ENCODE data around the gene KCNMA1.

DNA sequence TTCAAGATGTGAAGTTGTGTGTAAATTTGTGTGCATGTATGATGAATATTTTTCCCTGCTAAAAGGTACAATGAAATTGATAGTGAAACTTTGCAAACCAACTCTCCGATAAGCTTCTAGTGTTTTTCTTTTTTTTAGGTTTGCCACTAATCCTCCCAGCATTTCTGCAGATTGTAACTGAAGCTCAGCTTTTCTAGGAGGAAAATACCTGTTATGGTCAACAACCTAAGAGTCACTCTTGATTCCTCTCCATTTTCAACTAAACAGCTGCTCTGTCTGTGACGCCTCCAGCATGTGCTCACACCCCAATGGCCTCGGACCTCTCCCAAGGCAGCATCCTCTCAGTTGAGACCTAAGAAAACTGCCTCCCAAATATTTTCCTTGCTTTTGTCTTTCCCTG is 406.2 kb downstream of the KCNMA1 start:
- TF ChIP-seq YY1 (IDR thresholded peaks at IDR 0.05; ENCODE audit: insufficient read depth, insufficient read length) = no peak
- TF ChIP-seq ZNF274 (IDR thresholded peaks at IDR 0.05; ENCODE audit: low read depth, low read length) = no peak

Data from NT2/D1 (cell line).